Measurements from ENCODE around the gene P2RY2.
"Not testable (repeated sequence)": the region's sequence is repeated elsewhere in the genome, so short reads cannot be mapped to it uniquely, and the experiment has no call there.

P2RY2 gene

GRCh38 chr11:73189315-73189714 lies 28.8 kb upstream of the P2RY2 start:
- no peak for DNase-seq

- no peak for DNase-seq
These were observed 28.1 kb upstream of the P2RY2 start for GRCh38 chr11:73189723-73190556.

GRCh38 chr11:73190557-73190885 lies 27.6 kb upstream of the P2RY2 start:
- DNase-seq: no peak

GRCh38 chr11:73191151-73191550 lies 26.9 kb upstream of the P2RY2 start:
- no peak for DNase-seq

- peak; percentile 19 for DNase-seq
These were observed 25.8 kb upstream of the P2RY2 start for GRCh38 chr11:73192272-73192671.

- no peak for DNase-seq
These were observed 24.6 kb upstream of the P2RY2 start for GRCh38 chr11:73193251-73194033.

- DNase-seq: no peak
These were observed 24.0 kb upstream of the P2RY2 start for GRCh38 chr11:73194034-73194507.

GRCh38 chr11:73194593-73194992 lies 23.5 kb upstream of the P2RY2 start:
- DNase-seq: no peak

- peak; percentile 40 for DNase-seq
These were observed 22.7 kb upstream of the P2RY2 start for GRCh38 chr11:73195191-73196007.

- DNase-seq: no peak
These were observed 21.5 kb upstream of the P2RY2 start for GRCh38 chr11:73196576-73196975.

GRCh38 chr11:73197348-73197747 lies 20.7 kb upstream of the P2RY2 start:
- no peak for DNase-seq

GRCh38 chr11:73197787-73198186 lies 20.3 kb upstream of the P2RY2 start:
- not testable (repeated sequence) for DNase-seq

- peak; percentile 45 for DNase-seq
These were observed 19.4 kb upstream of the P2RY2 start for GRCh38 chr11:73198677-73199076.

- no peak for DNase-seq
These were observed 18.6 kb upstream of the P2RY2 start for GRCh38 chr11:73199446-73199845.

- no peak for DNase-seq
These were observed 17.8 kb upstream of the P2RY2 start for GRCh38 chr11:73200256-73200655.

GRCh38 chr11:73201249-73201648 lies 16.8 kb upstream of the P2RY2 start:
- DNase-seq: no peak

- no peak for DNase-seq
These were observed 15.9 kb upstream of the P2RY2 start for GRCh38 chr11:73201888-73202780.

GRCh38 chr11:73203322-73203721 lies 14.8 kb upstream of the P2RY2 start:
- no peak for DNase-seq

GRCh38 chr11:73203790-73204189 lies 14.3 kb upstream of the P2RY2 start:
- DNase-seq: no peak

GRCh38 chr11:73204711-73205121 lies 13.4 kb upstream of the P2RY2 start:
- DNase-seq: no peak

- no peak for DNase-seq
These were observed 12.3 kb upstream of the P2RY2 start for GRCh38 chr11:73205661-73206343.

- peak; percentile 20 for DNase-seq
These were observed 11.3 kb upstream of the P2RY2 start for GRCh38 chr11:73206801-73207200.
